G401.6 (cell line): ENCODE data around the gene TRIP10.
A peak's percentile ranks its signal among the peaks of the same experiment; 100 is the strongest.
"Not testable (repeated sequence)": the region's sequence is repeated elsewhere in the genome, so short reads cannot be mapped to it uniquely, and the experiment has no call there.

Experiments
- FAIRE-seq: peaks from 2 replicates; lab custom pipeline; 2012; peaks lifted over from hg19 to GRCh38; lab: Jason Lieb, UNC

Gene TRIP10

DNA sequence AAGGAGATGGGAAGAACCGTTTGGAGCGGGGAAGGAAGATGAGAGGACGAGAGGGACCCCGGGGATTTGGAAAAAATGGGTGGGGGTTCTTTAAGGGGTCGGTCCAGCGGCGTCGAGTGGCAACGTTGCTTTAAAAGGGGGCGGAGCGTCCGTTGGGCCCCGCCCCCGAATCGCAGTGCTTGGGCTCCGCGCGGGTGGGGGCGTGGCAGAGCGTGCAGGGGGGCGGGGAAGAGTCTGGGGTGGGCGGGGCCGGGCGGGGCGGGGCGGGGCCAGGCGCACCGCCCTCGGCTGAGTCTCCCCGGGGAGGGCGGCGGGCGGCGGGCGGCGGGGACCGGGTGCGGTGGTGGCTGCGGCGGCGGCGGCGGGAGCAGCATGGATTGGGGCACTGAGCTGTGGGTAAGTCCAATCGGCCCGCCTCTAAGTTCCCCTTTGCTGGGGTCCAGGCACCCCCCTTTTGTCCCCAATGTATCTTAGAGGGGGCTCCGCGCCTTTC, at the start of gene TRIP10:
Gene TRIP10, plus strand, starts transcription at position 291 of the 493 bp plus-strand sequence. Its CDS starts 82 bp downstream, at position 373.
- no peak for FAIRE-seq

DNA sequence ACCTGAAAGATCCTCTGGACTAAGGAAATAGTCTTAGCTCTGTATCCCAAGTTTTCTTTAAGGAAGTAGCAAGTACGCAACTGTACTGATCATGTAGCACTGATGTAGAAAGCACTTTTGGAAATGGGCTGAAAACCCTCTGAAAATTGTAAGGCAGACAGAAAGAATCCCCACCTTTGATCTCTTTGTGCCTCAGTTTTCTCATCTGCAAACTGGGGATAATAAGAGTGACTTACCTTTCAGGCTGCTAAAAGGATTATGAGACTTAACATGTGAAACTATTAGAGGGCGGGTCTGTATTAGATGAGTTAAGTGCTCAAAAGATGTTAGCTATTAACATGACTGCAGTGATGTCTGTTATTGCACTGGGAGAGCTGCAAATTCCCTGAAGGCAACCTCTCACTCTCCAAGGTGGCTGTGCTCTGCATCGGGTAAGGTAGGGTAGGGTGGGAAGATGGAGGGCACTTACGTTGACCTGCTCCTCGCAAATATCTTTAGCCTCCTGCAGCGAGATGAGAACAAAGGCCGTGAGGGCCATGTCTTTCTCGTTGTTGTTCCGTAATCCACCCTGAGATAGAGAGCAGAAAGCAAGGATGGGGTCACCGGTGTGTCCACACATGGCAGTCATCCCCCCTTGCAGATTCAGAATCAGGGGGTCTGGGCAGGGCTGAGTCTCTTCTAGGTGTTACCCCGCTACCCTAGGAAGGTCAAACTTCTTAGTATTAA, 49.2 kb upstream of the TRIP10 start:
- FAIRE-seq = no peak

- FAIRE-seq = no peak
These were observed 48.1 kb upstream of the TRIP10 start for GRCh38 chr19:6691342-6691741.

GRCh38 chr19:6692027-6692426, 47.5 kb upstream of the TRIP10 start:
- FAIRE-seq = no peak

DNA sequence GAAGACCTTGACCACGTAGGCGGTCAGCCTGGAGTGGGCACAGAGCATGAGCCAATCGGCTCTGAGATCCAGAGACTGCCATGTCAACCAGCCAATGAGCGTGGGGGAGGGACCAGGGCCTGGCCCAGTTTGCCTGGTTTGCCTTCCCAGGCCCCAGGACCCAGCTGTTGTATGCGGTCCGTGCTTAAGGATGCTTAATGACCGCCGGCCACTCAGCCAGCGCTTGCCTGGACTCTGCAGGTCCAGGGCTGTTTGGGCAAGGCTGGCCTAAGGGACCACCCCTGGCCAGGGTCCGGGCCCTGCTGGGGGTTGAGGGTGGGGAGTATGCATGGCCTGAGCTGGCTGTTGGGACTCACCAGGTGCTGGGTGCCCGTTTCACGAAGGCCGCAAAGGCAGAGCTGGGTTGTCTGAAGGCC, 46.4 kb upstream of the TRIP10 start:
- FAIRE-seq = no peak

GRCh38 chr19:6693681-6694080, 45.8 kb upstream of the TRIP10 start:
- no peak for FAIRE-seq

DNA sequence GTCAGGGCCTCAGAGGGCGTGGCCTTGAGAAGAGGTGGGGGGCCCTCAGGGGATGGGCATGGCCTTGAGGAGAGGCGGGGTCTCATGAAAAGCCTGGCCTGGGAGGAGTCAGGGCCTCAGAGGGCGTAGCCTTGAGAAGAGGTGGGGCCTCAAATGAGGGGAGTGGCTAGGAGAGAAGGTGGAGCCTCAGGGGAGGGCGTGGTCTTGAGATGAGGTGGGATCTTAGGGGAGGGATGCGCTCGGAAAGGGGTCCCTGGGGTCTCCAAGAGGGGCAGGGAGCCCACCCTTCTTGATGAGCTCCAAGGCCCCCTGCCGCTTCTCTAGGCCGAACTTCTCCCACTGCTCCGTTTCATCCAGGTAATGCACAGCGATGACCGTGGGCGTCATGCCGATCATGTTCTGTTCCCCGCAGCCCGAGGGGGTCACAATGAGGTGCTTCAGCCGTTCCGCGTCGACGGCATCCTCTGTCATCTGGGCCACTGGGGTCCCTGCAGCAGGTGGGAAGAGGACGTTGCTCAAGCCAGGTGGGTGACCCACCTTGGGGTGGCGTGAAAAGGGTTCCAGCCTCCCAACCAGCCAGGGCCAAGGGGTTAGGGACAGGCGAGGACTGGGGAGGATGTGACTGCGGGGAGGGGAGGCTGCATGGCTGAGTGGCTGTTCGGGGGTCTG, 45.2 kb upstream of the TRIP10 start:
- no peak for FAIRE-seq

- no peak for FAIRE-seq
These were observed 43.1 kb upstream of the TRIP10 start for GRCh38 chr19:6696239-6696820.

- FAIRE-seq = no peak
These were observed 42.2 kb upstream of the TRIP10 start for GRCh38 chr19:6697291-6697690.

DNA sequence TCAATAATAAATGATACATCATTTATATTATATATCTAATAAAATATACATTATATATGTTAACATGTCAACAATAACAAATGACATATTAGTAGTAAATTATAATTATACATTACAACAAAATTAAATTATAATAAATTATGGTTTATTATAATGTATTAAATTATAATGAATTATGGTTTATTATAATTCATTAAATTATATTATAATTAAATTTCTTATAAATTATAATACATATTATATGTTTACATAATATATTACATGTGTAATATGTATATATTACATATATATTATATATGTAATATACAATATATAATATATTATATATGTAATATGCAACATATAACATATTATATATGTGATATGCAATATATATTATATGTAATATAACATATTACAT, 39.5 kb upstream of the TRIP10 start:
- peak; percentile 99 for FAIRE-seq

GRCh38 chr19:6700586-6701316, 38.7 kb upstream of the TRIP10 start:
- peak; percentile 92 for FAIRE-seq

DNA sequence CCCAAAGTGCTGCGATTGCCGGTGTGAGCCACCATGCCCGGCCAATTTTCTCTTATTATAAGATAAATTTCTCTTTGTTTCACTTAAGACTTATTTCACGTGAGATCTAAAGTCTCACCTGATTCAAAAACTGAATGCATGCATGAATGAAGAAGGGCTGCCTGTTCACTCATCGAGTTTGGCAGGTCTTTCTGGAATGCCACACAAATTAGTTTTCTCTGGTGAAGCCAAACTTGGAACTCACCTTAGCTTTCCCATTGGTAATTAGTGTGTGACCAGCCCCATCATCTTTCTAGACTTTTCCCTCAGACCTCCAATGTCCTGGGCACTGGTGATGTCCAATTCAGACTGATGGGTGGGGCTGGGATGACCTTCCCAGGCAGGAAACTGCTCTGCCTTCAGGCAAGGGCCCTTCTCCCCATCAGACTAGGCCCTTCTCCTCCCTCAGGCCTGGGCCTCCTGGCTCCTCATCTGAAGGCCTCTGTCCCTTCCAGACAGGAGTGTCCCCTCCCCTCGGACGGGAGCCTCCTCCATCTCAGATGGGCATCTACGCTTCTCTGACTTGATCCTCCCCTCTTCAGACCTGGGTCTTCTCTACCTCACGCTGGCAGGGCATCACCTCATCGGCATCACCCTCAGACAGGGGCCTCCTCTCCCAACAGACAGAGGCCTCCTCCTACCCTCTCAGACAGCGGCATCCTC, 33.4 kb upstream of the TRIP10 start:
- no peak for FAIRE-seq

- FAIRE-seq = no peak
These were observed 32.9 kb upstream of the TRIP10 start for GRCh38 chr19:6706633-6706958.

GRCh38 chr19:6707011-6707657, 32.3 kb upstream of the TRIP10 start:
- FAIRE-seq = no peak

DNA sequence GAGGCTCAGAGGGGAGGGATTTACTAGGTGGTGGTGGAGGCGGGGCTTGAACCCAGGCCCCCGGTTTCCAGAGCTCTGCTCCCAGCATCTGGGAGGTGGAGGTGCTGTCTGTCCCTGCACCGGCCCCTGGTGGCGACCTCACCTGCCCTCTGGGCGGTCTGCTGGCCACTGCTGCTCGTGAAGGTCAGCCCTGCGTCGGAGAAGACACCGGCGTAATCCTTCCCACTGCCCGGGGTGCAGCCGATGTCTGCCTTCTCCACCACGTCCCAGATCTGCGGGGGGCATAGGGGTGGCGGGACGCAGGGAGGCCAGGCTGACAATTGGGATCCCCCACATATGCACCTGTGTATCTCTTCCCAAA, 31.8 kb upstream of the TRIP10 start:
- FAIRE-seq = no peak

DNA sequence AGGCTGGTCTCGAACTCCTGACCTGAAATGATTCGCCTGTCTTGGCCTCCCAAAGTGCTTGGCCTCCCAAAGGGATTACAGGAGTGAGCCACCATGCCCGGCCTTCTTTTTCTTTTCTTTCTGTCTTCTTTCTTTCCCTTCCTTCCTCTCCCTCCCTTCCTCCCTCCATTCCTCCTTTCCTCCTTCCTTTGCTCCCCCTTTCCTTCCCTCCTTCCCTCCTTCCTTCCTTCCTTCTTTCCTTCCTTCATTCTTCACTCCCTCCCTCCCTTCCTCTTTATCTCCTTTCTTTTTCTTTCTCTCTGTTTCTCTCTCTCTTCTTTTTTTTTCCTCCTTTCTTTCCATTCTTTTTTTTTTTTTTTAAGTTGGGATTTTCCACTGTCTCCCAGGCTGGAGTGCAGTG, 31.1 kb upstream of the TRIP10 start:
- no peak for FAIRE-seq

GRCh38 chr19:6708913-6709312, 30.6 kb upstream of the TRIP10 start:
- not testable (repeated sequence) for FAIRE-seq

GRCh38 chr19:6709549-6709948, 29.9 kb upstream of the TRIP10 start:
- FAIRE-seq = no peak

- FAIRE-seq = no peak
These were observed 29.0 kb upstream of the TRIP10 start for GRCh38 chr19:6710273-6711077.

GRCh38 chr19:6711078-6711361, 28.5 kb upstream of the TRIP10 start:
- no peak for FAIRE-seq

GRCh38 chr19:6711605-6712004, 27.9 kb upstream of the TRIP10 start:
- FAIRE-seq = no peak
